ENCODE measurements around the gene RELB.

The RELB gene

GRCh38 chr19:45001087-45001739, at the start of gene RELB:
RELB (plus strand) TSS chr19:45001464; CDS start chr19:45001580, 116 bp downstream.
- Histone ChIP-seq H3K27ac (ENCODE audit: poor library complexity, severe bottlenecking) (peak within 1 kb of the TSS; percentile 63), H3K27me3 (ENCODE audit: insufficient read depth, poor library complexity, severe bottlenecking) (no peaks in the 10 kb centered on the region), H3K36me3 (ENCODE audit: low read depth) (no peaks in the 10 kb centered on the region), H3K4me1 (ENCODE audit: insufficient read depth, poor library complexity, severe bottlenecking) (peaks cover 2% of the 10 kb centered on the region), H3K4me3 (ENCODE audit: severe bottlenecking) (peak within 1 kb of the TSS; percentile 81), H3K9me3 (ENCODE audit: severe bottlenecking) (no peaks in the 10 kb centered on the region)
- no peak for TF ChIP-seq CTCF (IDR thresholded peaks at IDR 0.05; ENCODE audit: poor library complexity, severe bottlenecking)
- DNase-seq (ENCODE audit: low spot score) = peak; percentile 90
- peak; percentile 44 for ATAC-seq (ENCODE audit: low read depth)

DNA sequence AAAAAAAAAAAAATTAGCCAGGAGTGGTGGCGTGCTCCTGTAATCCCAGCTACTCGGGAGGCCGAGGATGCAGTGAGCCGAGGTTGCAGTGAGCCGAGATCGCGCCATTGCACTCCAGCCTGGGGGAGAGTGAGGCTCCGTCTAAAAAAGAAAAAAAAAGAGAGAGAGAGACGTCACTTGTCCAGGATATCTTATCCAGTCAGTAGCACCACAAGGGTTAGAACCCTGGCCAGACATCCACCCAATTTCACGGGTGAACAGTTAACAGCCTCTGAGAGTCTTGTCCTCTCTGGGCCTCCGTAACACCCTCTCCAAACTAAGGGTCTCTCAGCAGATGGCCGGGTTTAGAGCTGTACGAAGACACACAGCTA, 47.0 kb upstream of the RELB start:
- H3K27me3 ChIP-seq (ENCODE audit: insufficient read depth, poor library complexity, severe bottlenecking) = no peaks in the 10 kb centered on the region
- peak overlapping the region; percentile 85 for H3K4me3 ChIP-seq (ENCODE audit: severe bottlenecking)
- H3K4me1 ChIP-seq (ENCODE audit: insufficient read depth, poor library complexity, severe bottlenecking) = peaks cover 7% of the 10 kb centered on the region
- DNase-seq (ENCODE audit: low spot score) = no peak
- peak overlapping the region; percentile 69 for H3K27ac ChIP-seq (ENCODE audit: poor library complexity, severe bottlenecking)
- ATAC-seq (ENCODE audit: low read depth) = no peak
- H3K36me3 ChIP-seq (ENCODE audit: low read depth) = 0 out of 2 replicates have a peak, but pooled peaks cover 3% of the 10 kb centered on the region
- no peaks in the 10 kb centered on the region for H3K9me3 ChIP-seq (ENCODE audit: severe bottlenecking)
- TF ChIP-seq CTCF (IDR thresholded peaks at IDR 0.05; ENCODE audit: poor library complexity, severe bottlenecking) = no peak

DNA sequence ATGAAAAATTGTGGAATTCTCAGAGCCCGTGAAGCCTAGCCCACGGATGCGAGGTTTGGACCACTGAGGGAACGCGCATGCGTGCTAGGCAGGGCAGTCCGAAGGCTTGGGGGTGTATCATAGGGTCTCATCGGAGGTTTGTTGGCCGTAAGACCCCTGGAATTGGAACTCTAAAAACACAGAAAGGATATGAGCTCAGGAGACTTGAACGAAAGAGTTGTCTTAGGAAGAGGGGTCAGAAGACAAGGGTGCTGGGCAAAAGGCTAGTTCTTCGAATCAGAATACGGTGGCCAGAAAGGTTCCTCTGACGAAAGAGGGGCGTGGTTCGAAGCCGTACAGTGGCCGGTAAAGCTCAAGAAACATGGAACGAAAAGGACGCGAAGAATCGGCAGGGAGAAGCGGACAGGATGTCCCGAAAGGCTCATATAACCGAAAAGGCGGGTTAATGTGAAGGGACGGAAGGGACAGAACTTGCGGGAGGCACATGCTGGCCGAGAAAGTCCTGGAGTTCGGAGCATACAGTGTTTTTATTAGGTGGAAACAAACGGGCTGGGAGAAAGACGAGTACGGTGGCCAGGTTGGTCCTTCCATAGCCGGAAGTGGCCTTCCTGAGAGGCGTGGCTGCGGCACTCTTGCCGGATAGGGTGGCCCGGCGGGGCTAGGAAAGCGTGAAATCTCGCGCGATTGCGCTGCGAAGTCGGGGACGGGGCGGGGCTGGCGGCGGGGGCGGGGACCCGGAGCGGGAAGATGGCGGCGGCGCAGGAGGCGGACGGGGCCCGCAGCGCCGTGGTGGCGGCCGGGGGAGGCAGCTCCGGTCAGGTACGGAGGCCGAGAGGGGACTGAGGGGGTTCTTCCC, 46.4 kb upstream of the RELB start, which contains the start of gene CLPTM1:
Gene CLPTM1, plus strand, starts transcription at position 732 of the 856 bp plus-strand sequence. Its CDS starts 16 bp downstream, at position 748.
- Histone ChIP-seq H3K4me3 (ENCODE audit: severe bottlenecking) (peak within 1 kb of the TSS; percentile 85), H3K27me3 (ENCODE audit: insufficient read depth, poor library complexity, severe bottlenecking) (no peaks in the 10 kb centered on the region), H3K9me3 (ENCODE audit: severe bottlenecking) (no peaks in the 10 kb centered on the region), H3K27ac (ENCODE audit: poor library complexity, severe bottlenecking) (peak within 1 kb of the TSS; percentile 69), H3K36me3 (ENCODE audit: low read depth) (0 out of 2 replicates have a peak, but pooled peaks cover 3% of the 10 kb centered on the region), H3K4me1 (ENCODE audit: insufficient read depth, poor library complexity, severe bottlenecking) (peaks cover 7% of the 10 kb centered on the region)
- DNase-seq (ENCODE audit: low spot score) (peak; percentile 96), ATAC-seq (ENCODE audit: low read depth) (peak; percentile 89)
- TF ChIP-seq CTCF (IDR thresholded peaks at IDR 0.05; ENCODE audit: poor library complexity, severe bottlenecking) = no peak

- DNase-seq (ENCODE audit: low spot score) (no peak), ATAC-seq (ENCODE audit: low read depth) (peak; percentile 8)
- no peaks in the 10 kb centered on the region for H3K27me3 ChIP-seq (ENCODE audit: insufficient read depth, poor library complexity, severe bottlenecking)
- no peaks in the 10 kb centered on the region for H3K9me3 ChIP-seq (ENCODE audit: severe bottlenecking)
- H3K36me3 ChIP-seq (ENCODE audit: low read depth) = 0 out of 2 replicates have a peak, but pooled peaks cover 3% of the 10 kb centered on the region
- H3K4me1 ChIP-seq (ENCODE audit: insufficient read depth, poor library complexity, severe bottlenecking) = peaks cover 7% of the 10 kb centered on the region
- H3K27ac ChIP-seq (ENCODE audit: poor library complexity, severe bottlenecking) = peak overlapping the region; percentile 69
- H3K4me3 ChIP-seq (ENCODE audit: severe bottlenecking) = peak overlapping the region; percentile 85
- TF ChIP-seq CTCF (IDR thresholded peaks at IDR 0.05; ENCODE audit: poor library complexity, severe bottlenecking) = no peak
Measured at GRCh38 chr19:44955505-44956439, 45.5 kb upstream of the RELB start.

All from RWPE2 (cell line).